A549 treated with RU486 at 1 μM for 4 hours (cell line): ENCODE data around the gene CA14. TPM values are rescaled to one million over a fixed set of nuclear protein-coding genes. Genes with fewer than 3 reads are reported as not detected.

Experiments
- total RNA-seq: library from RNA; stranded (reverse); fragments of 200-300 nt; extraction: Qiagen RNA extraction; gene quantifications from 5 replicates; pipeline ENCODE4 v1.2.3, GENCODE V29; 2022; ENCODE audit warnings: low read depth

Gene CA14
- not detected in 5 replicates for total RNA-seq

DNA sequence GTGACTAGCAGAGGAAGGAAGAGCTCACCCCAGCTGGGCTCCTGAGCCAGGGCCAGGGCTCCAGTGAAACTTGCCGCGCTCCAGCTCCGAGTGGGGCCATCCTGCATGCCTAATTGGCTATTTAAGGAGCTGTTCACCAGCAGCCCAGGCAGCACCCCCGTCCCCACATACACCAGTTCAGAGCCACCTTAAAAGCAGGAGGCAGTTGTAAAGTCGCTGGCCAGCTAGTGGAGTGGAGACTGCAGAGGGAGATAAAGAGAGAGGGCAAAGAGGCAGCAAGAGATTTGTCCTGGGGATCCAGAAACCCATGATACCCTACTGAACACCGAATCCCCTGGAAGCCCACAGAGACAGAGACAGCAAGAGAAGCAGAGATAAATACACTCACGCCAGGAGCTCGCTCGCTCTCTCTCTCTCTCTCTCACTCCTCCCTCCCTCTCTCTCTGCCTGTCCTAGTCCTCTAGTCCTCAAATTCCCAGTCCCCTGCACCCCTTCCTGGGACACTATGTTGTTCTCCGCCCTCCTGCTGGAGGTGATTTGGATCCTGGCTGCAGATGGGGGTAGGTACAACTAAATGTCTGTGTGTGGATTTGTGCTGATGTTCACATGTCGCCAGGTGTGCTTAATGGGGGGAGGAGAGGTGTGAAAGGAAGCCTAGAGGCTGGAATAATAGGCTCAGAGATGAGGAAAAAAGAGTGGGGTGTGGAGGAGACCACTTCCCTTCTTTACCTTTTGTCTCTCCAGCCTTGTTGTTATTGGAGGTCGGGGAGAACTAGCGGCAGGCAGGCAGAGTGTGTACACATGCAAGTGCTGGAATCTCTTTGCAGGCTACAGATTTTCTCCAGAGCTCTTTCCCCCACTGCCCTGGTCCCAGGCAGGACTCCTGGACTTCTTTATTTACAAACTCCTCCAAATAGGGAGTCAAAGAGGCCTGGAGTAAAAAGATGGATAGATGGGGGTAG, at the start of gene CA14:
Gene CA14 (plus strand): TSS at position 151 of the 962 bp plus-strand sequence. CDS start 355 bp downstream, at position 506.

DNA sequence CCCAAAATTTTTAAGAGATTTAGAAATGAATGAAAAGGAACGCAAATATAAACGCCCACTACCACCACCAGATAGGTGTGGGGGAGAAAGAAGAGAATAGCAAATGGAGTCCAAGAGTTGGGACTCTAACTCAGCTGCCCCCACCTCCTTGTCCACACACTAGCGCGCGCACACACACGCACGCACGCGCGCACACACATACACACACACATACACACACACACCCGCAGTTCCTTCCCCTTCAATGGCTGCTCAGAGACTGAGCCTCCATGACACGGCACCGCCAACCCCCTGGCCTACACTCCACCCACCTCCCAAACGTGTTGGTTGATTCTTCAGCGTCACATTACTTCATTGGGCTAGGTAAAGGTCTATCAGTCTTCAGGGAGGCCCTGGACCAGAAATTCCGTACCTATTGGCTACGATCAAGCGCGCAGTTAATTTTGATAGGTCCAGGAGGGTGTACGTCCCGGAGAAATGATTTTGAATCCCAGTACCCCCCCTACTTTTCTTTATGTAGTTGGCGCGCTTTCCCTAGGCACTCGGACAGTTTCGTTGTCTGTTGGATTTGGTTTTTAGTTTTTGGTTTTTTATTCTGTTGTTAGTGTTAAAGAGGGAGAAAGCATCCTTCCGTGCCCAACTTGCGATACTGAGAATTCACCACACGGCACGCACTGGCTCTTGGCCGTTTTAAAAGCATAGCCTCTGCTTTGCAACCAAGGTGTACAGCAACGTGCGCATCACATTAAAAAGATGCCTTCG, 21.5 kb upstream of the CA14 start, which contains the start of gene ANP32E:
Gene ANP32E (minus strand): TSS at position 261 of the 762 bp plus-strand sequence. CDS start 326 bp downstream, outside the sequence.

DNA sequence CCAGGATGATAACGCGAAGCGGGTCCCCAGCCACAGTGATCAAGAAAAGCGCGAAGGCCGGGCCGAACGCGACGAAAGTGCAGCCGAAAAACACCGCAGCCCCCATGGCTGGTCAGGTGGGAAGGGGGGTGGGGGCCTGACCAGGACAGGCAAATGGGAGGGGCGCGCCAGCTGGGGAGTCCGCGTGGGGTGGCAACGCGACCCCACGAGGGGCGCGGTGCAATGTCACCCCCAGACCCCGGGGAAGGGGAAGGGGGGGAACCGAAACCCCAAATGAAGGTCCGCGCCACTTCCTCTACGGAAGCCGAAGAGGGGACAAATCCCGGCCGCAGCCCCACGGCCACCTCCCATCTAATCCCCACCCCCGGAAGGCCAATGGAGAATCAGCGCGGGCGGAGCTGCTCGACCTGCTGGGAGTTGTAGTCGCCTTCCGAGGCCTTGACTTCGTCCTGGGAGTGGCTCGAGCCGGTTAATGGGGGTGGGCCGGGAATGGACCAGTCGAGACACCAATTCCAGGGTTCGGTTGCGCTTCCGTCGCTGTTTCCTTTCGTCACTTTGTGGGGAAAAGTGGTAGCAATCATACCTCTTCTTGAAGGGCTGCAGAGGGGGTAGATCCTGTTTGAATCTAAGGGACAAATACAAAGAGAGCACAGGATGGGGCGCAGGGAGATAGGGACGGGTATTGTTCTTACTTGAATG, 11.3 kb downstream of the CA14 start, which contains the start of gene APH1A:
Gene APH1A (minus strand): TSS at position 312 of the 699 bp plus-strand sequence. CDS start 206 bp downstream, at position 106.

DNA sequence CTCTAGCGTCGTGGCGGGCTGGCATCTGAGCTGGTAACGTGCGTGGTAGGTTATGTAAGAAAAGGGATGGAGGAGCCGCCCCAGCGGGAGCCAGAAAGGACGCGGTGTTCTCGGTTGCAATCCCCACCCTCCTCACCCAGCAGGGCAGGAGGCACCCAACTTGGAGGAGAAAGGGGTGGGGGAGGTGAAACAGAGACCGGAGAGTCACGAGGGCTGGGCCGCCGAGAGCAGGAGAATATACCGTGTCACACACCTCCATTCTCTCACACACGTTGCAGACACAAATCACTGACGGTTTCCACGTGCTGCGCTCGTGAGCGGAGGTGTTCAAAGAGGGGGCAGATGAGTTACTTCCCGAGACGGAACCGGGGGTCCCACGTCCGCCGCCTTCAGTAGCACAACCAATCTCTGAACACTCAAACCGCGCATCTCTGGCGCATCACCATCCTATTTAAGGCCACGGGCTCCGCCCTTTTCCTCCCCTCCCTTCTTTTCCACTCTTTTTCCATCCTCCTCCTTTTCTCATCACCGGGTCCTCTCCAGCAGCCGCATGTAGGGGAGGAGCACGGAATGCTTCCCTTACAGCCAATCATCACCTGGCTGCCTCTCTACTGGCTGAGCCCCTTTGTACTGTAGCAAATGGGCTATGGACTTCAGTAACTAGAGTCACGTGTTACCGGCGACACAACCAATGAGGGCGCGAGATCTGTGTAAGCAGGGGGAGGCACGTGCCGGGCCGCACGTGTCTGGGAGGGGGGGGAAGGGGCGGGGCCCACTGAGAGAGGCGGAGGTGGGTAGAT, 24.4 kb downstream of the CA14 start, which contains the start of gene CIART:
Gene CIART (plus strand): TSS at position 797 of the 800 bp plus-strand sequence. CDS start 714 bp downstream, outside the sequence.

DNA sequence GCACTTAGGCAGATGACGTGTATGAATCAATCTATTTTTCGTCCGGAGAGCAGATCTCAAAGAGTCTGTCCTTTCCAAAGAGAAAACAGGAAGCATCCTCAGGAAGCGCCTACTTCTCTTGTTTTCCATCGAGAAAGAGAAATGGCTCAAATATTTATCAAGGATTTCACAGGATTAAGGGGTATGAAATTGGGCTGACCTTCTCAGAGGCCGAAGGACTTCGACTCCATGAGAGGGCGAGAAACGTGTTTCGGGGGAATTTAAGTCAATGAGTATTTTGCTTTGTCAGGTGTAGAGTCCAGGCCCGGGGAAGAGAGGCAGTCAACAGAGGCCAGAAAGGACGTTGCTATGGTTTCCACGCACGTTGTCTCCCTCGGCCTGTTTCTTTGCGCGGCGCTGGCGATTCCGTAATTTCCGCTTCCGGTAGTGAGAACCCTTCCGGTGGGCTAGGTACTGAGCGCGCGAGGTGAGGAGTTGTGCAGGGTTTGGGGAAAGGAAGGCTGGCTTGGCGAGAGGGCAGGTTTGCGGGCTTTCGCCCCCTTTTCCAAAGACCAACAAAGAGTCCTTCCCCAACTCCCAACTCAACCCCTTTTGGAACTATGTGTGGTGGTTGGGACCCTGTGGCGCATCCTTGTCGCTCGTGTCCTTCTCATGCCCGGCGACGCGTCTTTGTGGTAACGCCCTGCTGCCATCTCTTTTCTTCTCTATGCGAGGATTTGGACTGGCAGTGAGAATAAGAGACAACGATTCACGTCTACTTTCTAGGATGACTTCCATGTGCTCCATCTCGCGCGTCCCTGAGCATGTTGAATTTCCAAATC, 36.1 kb downstream of the CA14 start, which contains the start of gene MRPS21:
Gene MRPS21 (plus strand): TSS at position 429 of the 821 bp plus-strand sequence. CDS start 506 bp downstream, outside the sequence.

Other genes starting within 250 kb of the CA14 start
- gene OTUD7B, start 247.0 kb upstream of the CA14 start, total RNA-seq = 8.1 to 13.0 TPM (median 10.2 TPM) in 5 replicates
- 16.1 to 17.5 TPM (median 16.9 TPM) in 5 replicates for gene VPS45, start 190.0 kb upstream of the CA14 start, total RNA-seq
- gene PLEKHO1, start 107.9 kb upstream of the CA14 start, total RNA-seq = 6.9 to 9.4 TPM (median 8.3 TPM) in 5 replicates
- 36.2 to 67.0 TPM (median 52.2 TPM) in 5 replicates for gene ANP32E, start 21.7 kb upstream of the CA14 start, total RNA-seq
- gene APH1A, start 11.2 kb downstream of the CA14 start, total RNA-seq = 119 to 140 TPM (median 134 TPM) in 5 replicates
- 0.13 to 0.70 TPM (median 0.40 TPM) in 5 replicates for gene C1orf54, start 15.0 kb downstream of the CA14 start, total RNA-seq
- 0.22 to 0.69 TPM (median 0.43 TPM) in 5 replicates for gene CIART, start 24.8 kb downstream of the CA14 start, total RNA-seq
- gene MRPS21, start 36.1 kb downstream of the CA14 start, total RNA-seq = 82.6 to 99.4 TPM (median 85.5 TPM) in 5 replicates
- gene PRPF3, start 63.8 kb downstream of the CA14 start, total RNA-seq = 48.1 to 62.5 TPM (median 56.4 TPM) in 5 replicates
- gene RPRD2, start 106.4 kb downstream of the CA14 start, total RNA-seq = 14.4 to 15.6 TPM (median 15.1 TPM) in 5 replicates
- 19.8 to 22.5 TPM (median 20.6 TPM) in 5 replicates for gene TARS2, start 229.6 kb downstream of the CA14 start, total RNA-seq